GM12878 (cell line): ENCODE measurements around the gene APBA1. TPM values are rescaled to one million over a fixed set of nuclear protein-coding genes. Genes with fewer than 3 reads are reported as not detected.

ENCODE experiments used
- ATAC-seq: fragments of 200-7000 bp; cut with Tn5 transposase; 3 replicates; pipeline ENCODE4 v1.9.1; 2020; ENCODE audit warnings: mild to moderate bottlenecking, moderate library complexity
- BruUV-seq: library from RNA; stranded (reverse); fragments of 400-500 nt; replicated peaks from 2 replicates; lab custom pipeline; 2021; lab: Mats Ljungman, UMichigan
- CTCF ChIA-PET: fragments of 300-600 bp; sonication (Branson Sonifier 250); formaldehyde crosslinking; extraction: SDS; loops from one replicate; lab custom pipeline; 2021; ENCODE audit warnings: inconsistent platforms; lab: Yijun Ruan, JAX
- POLR2A ChIA-PET: fragments of 350-600 bp; formaldehyde crosslinking; extraction: SDS; loops from one replicate; lab custom pipeline; 2021; ENCODE audit warnings: inconsistent platforms; lab: Charles Lee
- RAD21 ChIA-PET: fragments of 300-600 bp; sonication (Branson Sonifier 250); formaldehyde crosslinking; loops from one replicate; lab custom pipeline; 2023; ENCODE audit warnings: antibody characterized with exemption; ENCODE audit not compliant: unreplicated experiment; lab: Charles Lee
- SMC1A ChIA-PET: fragments of 300-600 bp; sonication (Branson Sonifier 250); formaldehyde crosslinking; loops from one replicate; lab custom pipeline; 2023; ENCODE audit not compliant: unreplicated experiment, uncharacterized antibody; lab: Charles Lee
- DNase-seq: peaks from one replicate; pipeline ENCODE4 v3.0.0-alpha.2; 2011; ENCODE audit warnings: low read depth, low spot score
- FAIRE-seq: peaks from 3 replicates; lab custom pipeline; 2011; peaks lifted over from hg19 to GRCh38; lab: Jason Lieb, UNC
- H2AFZ ChIP-seq: 2 replicates; pipeline ENCODE4 v1.6.0; 2011; ENCODE audit warnings: low read depth, low read length, control low read depth; ENCODE audit not compliant: control insufficient read depth
- H3K27ac ChIP-seq: 2 replicates; pipeline ENCODE4 v1.5.1; 2011; ENCODE audit warnings: control low read depth; ENCODE audit not compliant: control insufficient read depth, insufficient read depth
- H3K27me3 ChIP-seq, 2 experiments: replicated peaks in 1 of 2; 2 replicates each; pipeline versions ENCODE4 v1.6.0 to v1.6.1; 2011; ENCODE audit warnings: low read length in 1 of 2; ENCODE audit not compliant: control insufficient read depth in 2 of 2, insufficient read depth in 2 of 2
- H3K36me3 ChIP-seq, 2 experiments: 2 replicates each; pipeline ENCODE4 v1.5.1; 2011; ENCODE audit warnings: low read length in 1 of 2; ENCODE audit not compliant: control insufficient read depth in 2 of 2, insufficient read depth in 2 of 2
- H3K4me1 ChIP-seq: 2 replicates; pipeline ENCODE4 v1.6.1; 2011; ENCODE audit warnings: mild to moderate bottlenecking, low read length, moderate library complexity, mixed read lengths; ENCODE audit not compliant: control insufficient read depth, insufficient read depth
- H3K4me2 ChIP-seq: 2 replicates; pipeline ENCODE4 v1.6.0; 2011; ENCODE audit warnings: control low read depth; ENCODE audit not compliant: control insufficient read depth, insufficient read depth
- H3K4me3 ChIP-seq: fragments of 200-600 bp; sonication (generic); 2 replicates; pipeline ENCODE4 v1.5.1; 2016
- H3K79me2 ChIP-seq: 2 replicates; pipeline ENCODE4 v1.6.0; 2011; ENCODE audit warnings: low read length; ENCODE audit not compliant: control insufficient read depth, insufficient read depth
- H3K9ac ChIP-seq: 2 replicates; pipeline ENCODE4 v1.8.0; 2011; ENCODE audit warnings: low read length, control low read depth, mixed read lengths; ENCODE audit not compliant: control insufficient read depth, insufficient read depth
- H3K9me3 ChIP-seq: replicated peaks from 3 replicates; pipeline ENCODE4 v1.5.1; 2011; ENCODE audit warnings: mild to moderate bottlenecking, low read length; ENCODE audit not compliant: control insufficient read depth, insufficient read depth
- H4K20me1 ChIP-seq: 2 replicates; pipeline ENCODE4 v1.6.0; 2011; ENCODE audit not compliant: control insufficient read depth, insufficient read depth
- BRCA1 ChIP-seq: IDR thresholded peaks from 2 replicates; pipeline ENCODE4 v1.6.1; 2011; ENCODE audit warnings: low read depth, low read length, improper control_type of control experiment
- EP300 ChIP-seq, 2 experiments: fragments of 150-350 bp in 1 of 2; IDR thresholded peaks; 2 replicates each; pipeline ENCODE4 v1.6.1; 2011 to 2012; ENCODE audit warnings: low read depth in 2 of 2, low read length in 2 of 2, borderline replicate concordance in 1 of 2, improper control_type of control experiment in 1 of 2, inconsistent platforms in 1 of 2; ENCODE audit not compliant: control insufficient read depth in 1 of 2
- HCFC1 ChIP-seq: fragments of 150-350 bp; IDR thresholded peaks from 2 replicates; pipeline ENCODE4 v1.6.1; 2014; ENCODE audit warnings: low read length
- HDGF ChIP-seq: fragments of 450-650 bp; IDR thresholded peaks from 2 replicates; pipeline ENCODE4 v1.6.1; 2016; ENCODE audit warnings: antibody characterized with exemption
- JUNB ChIP-seq: IDR thresholded peaks from 2 replicates; pipeline ENCODE4 v1.6.1; 2016; ENCODE audit warnings: antibody characterized with exemption, mild to moderate bottlenecking
- MYC ChIP-seq: IDR thresholded peaks from 2 replicates; pipeline ENCODE4 v1.6.1; 2011; ENCODE audit warnings: mild to moderate bottlenecking, low read length, moderate library complexity, inconsistent platforms; ENCODE audit not compliant: insufficient read depth, insufficient replicate concordance, insufficient read length, severe bottlenecking
- NR2C2 ChIP-seq: IDR thresholded peaks from 2 replicates; pipeline ENCODE4 v1.6.1; 2011; ENCODE audit warnings: borderline replicate concordance, low read depth; ENCODE audit not compliant: control insufficient read depth, insufficient read length
- RBBP5 ChIP-seq: fragments of 200-600 bp; sonication (generic); conservative IDR thresholded peaks from 2 replicates; pipeline ENCODE4 v1.6.1; 2016
- RELB ChIP-seq: fragments of 450-650 bp; IDR thresholded peaks from 2 replicates; pipeline ENCODE4 v1.6.1; 2017; ENCODE audit warnings: low read depth, mild to moderate bottlenecking, moderate library complexity
- STAT3 ChIP-seq: IDR thresholded peaks from 2 replicates; pipeline ENCODE4 v1.6.1; 2011; ENCODE audit warnings: low read depth, low read length, improper control_type of control experiment
- ZNF622 ChIP-seq: fragments of 450-650 bp; IDR thresholded peaks from 2 replicates; pipeline ENCODE4 v1.6.1; 2017; ENCODE audit warnings: mild to moderate bottlenecking, inconsistent platforms
- in situ Hi-C: fragments of 300-500 bp; cut with MboI; formaldehyde crosslinking; loops from 9 replicates; pipeline ENCODE4 v1.14.3; 2018; ENCODE audit warnings: mixed read lengths
- intact Hi-C: fragments of 100-400 bp; cut with micrococcal nuclease; formaldehyde crosslinking; loops from one replicate; pipeline ENCODE4 v1.14.2; 2022; ENCODE audit not compliant: unreplicated experiment
- polyA plus RNA-seq, 11 experiments: library from polyadenylated mRNA; depleted of rRNA in 4 of 11; unstranded in 6 of 11; stranded (reverse) in 5 of 11; fragments of >200 nt; fragmentation: Nextera tagmentation in 4 of 11; fragmentation: Illumina TruSeq in 1 of 11; extraction: Ambion mirVana in 4 of 11; extraction: Trizol in 1 of 11; gene quantifications; 1 replicate in 1 of 11; 2 replicates in 10 of 11; pipeline versions ENCODE4 v1.2.1 to v1.2.3, GENCODE V29; 2011 to 2016; ENCODE audit warnings: inconsistent platforms in 2 of 11, missing spikeins in 2 of 11, low read depth in 1 of 11
- total RNA-seq, 4 experiments: library from RNA; depleted of rRNA in 3 of 4; stranded (reverse); fragments of >200 nt in 3 of 4; fragmentation: Illumina TruSeq in 1 of 4; extraction: Trizol in 1 of 4; gene quantifications; 2 replicates each; pipeline versions ENCODE4 v1.2.1 to v1.2.3, GENCODE V29; 2013 to 2021
- TF ChIP-seq, protein P1 (sequence below): IDR thresholded peaks from 2 replicates; pipeline ENCODE4 v1.6.1; 2012; ENCODE audit warnings: improper control_type of control experiment, low read depth, low read length; ENCODE audit not compliant: insufficient replicate concordance
- TF ChIP-seq, protein P2 (sequence below): fragments of 150-350 bp; IDR thresholded peaks from 2 replicates; pipeline ENCODE4 v1.6.1; 2016; ENCODE audit warnings: low read depth, low read length

The APBA1 gene
- total and polyA plus RNA-seq, 10 of the 15 experiments (the other 5 are each of a cell fraction or from before 2014, with no cell fraction given) = 0.01 to 1.3 (median 0.05) TPM; not detected in 7

DNA sequence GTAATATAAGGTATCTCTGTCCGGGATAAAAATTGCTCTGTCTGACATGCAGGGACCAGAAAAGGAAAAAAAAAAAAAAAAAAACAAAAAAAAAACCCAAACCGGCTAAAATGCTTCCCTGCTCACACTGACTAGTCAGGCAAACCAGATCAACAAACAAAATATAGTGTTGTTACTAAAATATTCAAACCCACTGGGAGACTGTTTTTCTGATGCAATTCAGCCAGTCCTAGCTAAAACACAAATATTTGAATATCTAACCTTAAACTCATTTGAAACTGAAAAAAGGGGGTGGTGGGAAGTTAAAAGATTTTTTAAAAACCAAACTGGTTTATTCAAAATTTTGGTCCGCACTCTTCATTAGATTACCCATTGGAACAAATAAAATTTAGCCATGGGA is 61.0 kb downstream of the APBA1 start (continued):
- no peak for TF ChIP-seq MYC
- TF ChIP-seq, all 136 proteins: peak for 0

- ChIA-PET SMC1A (interaction anchor here (0.6 kb wide), 1 partner anchor 32 kb away, joined by 3 read pairs; no protein-coding TSS in a partner anchor), POLR2A (no interaction called here), RAD21 (no interaction called here), CTCF (interaction anchor here (1.5 kb wide), 1 partner anchor 19 kb away, joined by 3 read pairs; no protein-coding TSS in a partner anchor)
- in situ Hi-C loops = no loop called here
- Histone ChIP-seq H3K9me3 (no peaks in the 10 kb centered on the region), H3K27me3 (no peaks in the 10 kb centered on the region), H2AFZ (no peak overlapping the region), H3K4me1 (no peaks in the 10 kb centered on the region), H3K4me3 (no peak overlapping the region), H3K4me2 (no peak overlapping the region), H3K36me3 (no peaks in the 10 kb centered on the region), H3K79me2 (no peaks in the 10 kb centered on the region), H3K9ac (no peak overlapping the region), H4K20me1 (no peaks in the 10 kb centered on the region), H3K27ac (no peak overlapping the region)
- DNase-seq (no peak), ATAC-seq (no peak), FAIRE-seq (no peak)
- intact Hi-C loops = no loop called here
- no TSS peak for BruUV-seq
- TF ChIP-seq, protein P1, sequence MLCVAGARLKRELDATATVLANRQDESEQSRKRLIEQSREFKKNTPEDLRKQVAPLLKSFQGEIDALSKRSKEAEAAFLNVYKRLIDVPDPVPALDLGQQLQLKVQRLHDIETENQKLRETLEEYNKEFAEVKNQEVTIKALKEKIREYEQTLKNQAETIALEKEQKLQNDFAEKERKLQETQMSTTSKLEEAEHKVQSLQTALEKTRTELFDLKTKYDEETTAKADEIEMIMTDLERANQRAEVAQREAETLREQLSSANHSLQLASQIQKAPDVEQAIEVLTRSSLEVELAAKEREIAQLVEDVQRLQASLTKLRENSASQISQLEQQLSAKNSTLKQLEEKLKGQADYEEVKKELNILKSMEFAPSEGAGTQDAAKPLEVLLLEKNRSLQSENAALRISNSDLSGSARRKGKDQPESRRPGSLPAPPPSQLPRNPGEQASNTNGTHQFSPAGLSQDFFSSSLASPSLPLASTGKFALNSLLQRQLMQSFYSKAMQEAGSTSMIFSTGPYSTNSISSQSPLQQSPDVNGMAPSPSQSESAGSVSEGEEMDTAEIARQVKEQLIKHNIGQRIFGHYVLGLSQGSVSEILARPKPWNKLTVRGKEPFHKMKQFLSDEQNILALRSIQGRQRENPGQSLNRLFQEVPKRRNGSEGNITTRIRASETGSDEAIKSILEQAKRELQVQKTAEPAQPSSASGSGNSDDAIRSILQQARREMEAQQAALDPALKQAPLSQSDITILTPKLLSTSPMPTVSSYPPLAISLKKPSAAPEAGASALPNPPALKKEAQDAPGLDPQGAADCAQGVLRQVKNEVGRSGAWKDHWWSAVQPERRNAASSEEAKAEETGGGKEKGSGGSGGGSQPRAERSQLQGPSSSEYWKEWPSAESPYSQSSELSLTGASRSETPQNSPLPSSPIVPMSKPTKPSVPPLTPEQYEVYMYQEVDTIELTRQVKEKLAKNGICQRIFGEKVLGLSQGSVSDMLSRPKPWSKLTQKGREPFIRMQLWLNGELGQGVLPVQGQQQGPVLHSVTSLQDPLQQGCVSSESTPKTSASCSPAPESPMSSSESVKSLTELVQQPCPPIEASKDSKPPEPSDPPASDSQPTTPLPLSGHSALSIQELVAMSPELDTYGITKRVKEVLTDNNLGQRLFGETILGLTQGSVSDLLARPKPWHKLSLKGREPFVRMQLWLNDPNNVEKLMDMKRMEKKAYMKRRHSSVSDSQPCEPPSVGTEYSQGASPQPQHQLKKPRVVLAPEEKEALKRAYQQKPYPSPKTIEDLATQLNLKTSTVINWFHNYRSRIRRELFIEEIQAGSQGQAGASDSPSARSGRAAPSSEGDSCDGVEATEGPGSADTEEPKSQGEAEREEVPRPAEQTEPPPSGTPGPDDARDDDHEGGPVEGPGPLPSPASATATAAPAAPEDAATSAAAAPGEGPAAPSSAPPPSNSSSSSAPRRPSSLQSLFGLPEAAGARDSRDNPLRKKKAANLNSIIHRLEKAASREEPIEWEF = no peak
- TF ChIP-seq EP300 (IDR thresholded peaks at IDR 0.05; ENCODE audit: borderline replicate concordance in 1 of 2, control insufficient read depth in 1 of 2, low read depth in 2 of 2, low read length in 2 of 2) = no peak
- TF ChIP-seq BRCA1 = no peak
- no peak for TF ChIP-seq JUNB
- no peak for TF ChIP-seq STAT3
- no peak for TF ChIP-seq NR2C2
- no peak for TF ChIP-seq ZNF622
- TF ChIP-seq HDGF = no peak
- TF ChIP-seq RBBP5 = no peak
- TF ChIP-seq, protein P2, sequence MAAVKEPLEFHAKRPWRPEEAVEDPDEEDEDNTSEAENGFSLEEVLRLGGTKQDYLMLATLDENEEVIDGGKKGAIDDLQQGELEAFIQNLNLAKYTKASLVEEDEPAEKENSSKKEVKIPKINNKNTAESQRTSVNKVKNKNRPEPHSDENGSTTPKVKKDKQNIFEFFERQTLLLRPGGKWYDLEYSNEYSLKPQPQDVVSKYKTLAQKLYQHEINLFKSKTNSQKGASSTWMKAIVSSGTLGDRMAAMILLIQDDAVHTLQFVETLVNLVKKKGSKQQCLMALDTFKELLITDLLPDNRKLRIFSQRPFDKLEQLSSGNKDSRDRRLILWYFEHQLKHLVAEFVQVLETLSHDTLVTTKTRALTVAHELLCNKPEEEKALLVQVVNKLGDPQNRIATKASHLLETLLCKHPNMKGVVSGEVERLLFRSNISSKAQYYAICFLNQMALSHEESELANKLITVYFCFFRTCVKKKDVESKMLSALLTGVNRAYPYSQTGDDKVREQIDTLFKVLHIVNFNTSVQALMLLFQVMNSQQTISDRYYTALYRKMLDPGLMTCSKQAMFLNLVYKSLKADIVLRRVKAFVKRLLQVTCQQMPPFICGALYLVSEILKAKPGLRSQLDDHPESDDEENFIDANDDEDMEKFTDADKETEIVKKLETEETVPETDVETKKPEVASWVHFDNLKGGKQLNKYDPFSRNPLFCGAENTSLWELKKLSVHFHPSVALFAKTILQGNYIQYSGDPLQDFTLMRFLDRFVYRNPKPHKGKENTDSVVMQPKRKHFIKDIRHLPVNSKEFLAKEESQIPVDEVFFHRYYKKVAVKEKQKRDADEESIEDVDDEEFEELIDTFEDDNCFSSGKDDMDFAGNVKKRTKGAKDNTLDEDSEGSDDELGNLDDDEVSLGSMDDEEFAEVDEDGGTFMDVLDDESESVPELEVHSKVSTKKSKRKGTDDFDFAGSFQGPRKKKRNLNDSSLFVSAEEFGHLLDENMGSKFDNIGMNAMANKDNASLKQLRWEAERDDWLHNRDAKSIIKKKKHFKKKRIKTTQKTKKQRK = no peak
- TF ChIP-seq RELB = no peak
- TF ChIP-seq HCFC1 = no peak
Observed at GRCh38 chr9:69609156-69609555, 63.0 kb downstream of the APBA1 start.
